NCI-H2171 (cell line): ENCODE data around the gene GLI3.

ENCODE experiments used
- DNase-seq: peaks from one replicate; lab custom pipeline; 2025; lab: John Stamatoyannopoulos, UW

Gene GLI3

GRCh38 chr7:42143711-42144600, 93.1 kb downstream of the GLI3 start:
- DNase-seq: no peak

- DNase-seq: no peak
These were observed 94.9 kb downstream of the GLI3 start for GRCh38 chr7:42142089-42142488.

GRCh38 chr7:42139751-42140150, 97.3 kb downstream of the GLI3 start:
- no peak for DNase-seq

- DNase-seq: no peak
These were observed 98.3 kb downstream of the GLI3 start for GRCh38 chr7:42138691-42139090.

- no peak for DNase-seq
These were observed 99.1 kb downstream of the GLI3 start for GRCh38 chr7:42137941-42138340.

GRCh38 chr7:42137431-42137830, 99.6 kb downstream of the GLI3 start:
- DNase-seq: no peak

GRCh38 chr7:42135728-42136127, 101.3 kb downstream of the GLI3 start:
- no peak for DNase-seq

GRCh38 chr7:42134276-42134876, 102.6 kb downstream of the GLI3 start:
- DNase-seq: no peak

- DNase-seq: no peak
These were observed 103.7 kb downstream of the GLI3 start for GRCh38 chr7:42133321-42133720.

GRCh38 chr7:42128703-42129102, 108.3 kb downstream of the GLI3 start:
- no peak for DNase-seq

GRCh38 chr7:42127232-42127622, 109.8 kb downstream of the GLI3 start:
- DNase-seq: no peak

GRCh38 chr7:42126475-42127231, 110.4 kb downstream of the GLI3 start:
- no peak for DNase-seq

GRCh38 chr7:42125321-42125720, 111.7 kb downstream of the GLI3 start:
- no peak for DNase-seq

GRCh38 chr7:42123716-42124115, 113.3 kb downstream of the GLI3 start:
- no peak for DNase-seq

GRCh38 chr7:42120191-42120590, 116.8 kb downstream of the GLI3 start:
- no peak for DNase-seq

- no peak for DNase-seq
These were observed 119.8 kb downstream of the GLI3 start for GRCh38 chr7:42117201-42117600.

GRCh38 chr7:42115795-42116194, 121.2 kb downstream of the GLI3 start:
- DNase-seq: no peak

- DNase-seq: no peak
These were observed 126.7 kb downstream of the GLI3 start for GRCh38 chr7:42110333-42110732.

- no peak for DNase-seq
These were observed 128.0 kb downstream of the GLI3 start for GRCh38 chr7:42108803-42109528.

- no peak for DNase-seq
These were observed 129.3 kb downstream of the GLI3 start for GRCh38 chr7:42107484-42108240.

GRCh38 chr7:42106562-42106961, 130.4 kb downstream of the GLI3 start:
- DNase-seq: no peak
